HEK293 (cell line): ENCODE measurements around the gene SPDYE4.

Experiments used
- CTCF ChIA-PET: fragments of 350-600 bp; formaldehyde crosslinking; extraction: SDS; loops from one replicate; lab custom pipeline; 2021; ENCODE audit warnings: antibody characterized with exemption; lab: Yijun Ruan, JAX
- POLR2A ChIA-PET: fragments of 300-600 bp; formaldehyde crosslinking; extraction: SDS; loops from one replicate; lab custom pipeline; 2020; ENCODE audit warnings: antibody characterized with exemption, inconsistent platforms; lab: Yijun Ruan, JAX
- H3K27ac ChIP-seq: fragments of 200-500 bp; sonication (Bioruptor generic); 2 replicates; pipeline ENCODE4 v1.5.1; 2014; ENCODE audit warnings: low read depth, low read length, control low read depth, inconsistent platforms; ENCODE audit errors: extremely low read depth
- H3K36me3 ChIP-seq, 2 experiments: fragments of 200-500 bp in 1 of 2; sonication (Bioruptor generic) in 1 of 2; 1 replicate in 1 of 2; 2 replicates in 1 of 2; pipeline ENCODE4 v1.5.1; 2014 to 2017; ENCODE audit warnings: inconsistent platforms in 2 of 2, low read length in 2 of 2; ENCODE audit not compliant: control insufficient read depth in 2 of 2, insufficient read depth in 1 of 2
- H3K4me1 ChIP-seq: fragments of 200-500 bp; sonication (Bioruptor generic); 2 replicates; pipeline ENCODE4 v1.5.1; 2014; ENCODE audit warnings: mild to moderate bottlenecking, low read length, inconsistent platforms; ENCODE audit not compliant: control insufficient read depth, insufficient read depth
- H3K4me3 ChIP-seq: 2 replicates; pipeline ENCODE4 v1.5.1; 2011; ENCODE audit warnings: low read depth, mild to moderate bottlenecking, control low read depth, low read length, moderate library complexity
- H3K9me3 ChIP-seq: fragments of 200-500 bp; sonication (Bioruptor generic); 2 replicates; pipeline ENCODE4 v1.5.1; 2014; ENCODE audit warnings: low read depth, low read length, inconsistent platforms; ENCODE audit not compliant: control insufficient read depth, insufficient read depth
- GLI4 ChIP-seq: fragments of 450-650 bp; formaldehyde crosslinking; IDR thresholded peaks from 2 replicates; pipeline ENCODE4 v1.5.1; 2016; ENCODE audit warnings: missing biosample characterization, missing genetic modification characterization
- OSR2 ChIP-seq: fragments of 450-650 bp; formaldehyde crosslinking; IDR thresholded peaks from 2 replicates; pipeline ENCODE4 v1.5.1; 2016; ENCODE audit warnings: missing biosample characterization, missing genetic modification characterization
- PATZ1 ChIP-seq: fragments of 450-650 bp; formaldehyde crosslinking; IDR thresholded peaks from 2 replicates; pipeline ENCODE4 v1.5.1; 2016; ENCODE audit warnings: missing biosample characterization, missing genetic modification characterization
- ZBTB21 ChIP-seq: fragments of 450-650 bp; formaldehyde crosslinking; IDR thresholded peaks from 2 replicates; pipeline ENCODE4 v1.5.1; 2017; ENCODE audit warnings: missing biosample characterization, missing genetic modification characterization
- ZFP69B ChIP-seq: fragments of 450-650 bp; formaldehyde crosslinking; IDR thresholded peaks from 2 replicates; pipeline ENCODE4 v1.5.1; 2016; ENCODE audit warnings: missing biosample characterization, missing genetic modification characterization
- ZNF324 ChIP-seq: fragments of 450-650 bp; formaldehyde crosslinking; IDR thresholded peaks from 2 replicates; pipeline ENCODE4 v1.5.1; 2016; ENCODE audit warnings: missing biosample characterization, missing genetic modification characterization
- ZNF394 ChIP-seq: fragments of 450-650 bp; formaldehyde crosslinking; IDR thresholded peaks from 2 replicates; pipeline ENCODE4 v1.5.1; 2016; ENCODE audit warnings: missing biosample characterization, missing genetic modification characterization, mild to moderate bottlenecking, moderate library complexity, borderline replicate concordance
- ZNF48 ChIP-seq: fragments of 450-650 bp; formaldehyde crosslinking; IDR thresholded peaks from 2 replicates; pipeline ENCODE4 v1.5.1; 2016; ENCODE audit warnings: missing biosample characterization, missing genetic modification characterization
- ZNF513 ChIP-seq: fragments of 450-650 bp; IDR thresholded peaks from 2 replicates; pipeline ENCODE4 v1.5.1; 2018; ENCODE audit warnings: missing biosample characterization, missing genetic modification characterization
- ZNF658 ChIP-seq: fragments of 450-650 bp; formaldehyde crosslinking; IDR thresholded peaks from 2 replicates; pipeline ENCODE4; 2016; ENCODE audit warnings: missing biosample characterization, missing genetic modification characterization
- ZNF677 ChIP-seq: fragments of 450-650 bp; IDR thresholded peaks from 2 replicates; pipeline ENCODE4 v1.5.0; 2018; ENCODE audit warnings: missing biosample characterization, mild to moderate bottlenecking, missing genetic modification characterization, moderate library complexity
- ZNF692 ChIP-seq: fragments of 450-650 bp; formaldehyde crosslinking; IDR thresholded peaks from 2 replicates; pipeline ENCODE4 v1.5.1; 2016; ENCODE audit warnings: missing biosample characterization, missing genetic modification characterization
- ZNF785 ChIP-seq: fragments of 450-650 bp; formaldehyde crosslinking; IDR thresholded peaks from 2 replicates; pipeline ENCODE4 v1.5.1; 2016; ENCODE audit warnings: missing biosample characterization, missing genetic modification characterization
- ZNF837 ChIP-seq: fragments of 450-650 bp; formaldehyde crosslinking; IDR thresholded peaks from 2 replicates; pipeline ENCODE4 v1.5.1; 2016; ENCODE audit warnings: missing biosample characterization, missing genetic modification characterization
- ZXDB ChIP-seq: fragments of 450-650 bp; formaldehyde crosslinking; IDR thresholded peaks from 2 replicates; pipeline ENCODE4 v1.5.1; 2016; ENCODE audit warnings: missing biosample characterization, missing genetic modification characterization
- TF ChIP-seq, protein P1 (sequence below): fragments of 450-650 bp; formaldehyde crosslinking; IDR thresholded peaks from 2 replicates; pipeline ENCODE4 v1.5.1; 2016; ENCODE audit warnings: missing biosample characterization, missing genetic modification characterization, low read depth
- TF ChIP-seq, protein P2 (sequence below): fragments of 450-650 bp; formaldehyde crosslinking; IDR thresholded peaks from 2 replicates; pipeline ENCODE4 v1.5.1; 2016; ENCODE audit warnings: missing biosample characterization, missing genetic modification characterization

SPDYE4 gene

GRCh38 chr17:8736362-8736761, 22.0 kb downstream of the SPDYE4 start:
- Histone ChIP-seq H3K36me3 (no peaks in the 10 kb centered on the region), H3K9me3 (no peaks in the 10 kb centered on the region), H3K4me1 (no peaks in the 10 kb centered on the region), H3K27ac (no peak overlapping the region), H3K4me3 (no peak overlapping the region)
- ChIA-PET POLR2A (no interaction called here), CTCF (interaction anchor here (0.5 to 0.7 kb wide), 5 partner anchors 10 to 617 kb away, joined by 3 to 4 read pairs (median 3); no protein-coding TSS in a partner anchor)
- no peak for TF ChIP-seq GLI4 (tag by site-specific recombination)
- no peak for TF ChIP-seq ZNF692 (tag by site-specific recombination)
- TF ChIP-seq ZNF513 (tag by site-specific recombination), result no peak
- TF ChIP-seq, protein P1, sequence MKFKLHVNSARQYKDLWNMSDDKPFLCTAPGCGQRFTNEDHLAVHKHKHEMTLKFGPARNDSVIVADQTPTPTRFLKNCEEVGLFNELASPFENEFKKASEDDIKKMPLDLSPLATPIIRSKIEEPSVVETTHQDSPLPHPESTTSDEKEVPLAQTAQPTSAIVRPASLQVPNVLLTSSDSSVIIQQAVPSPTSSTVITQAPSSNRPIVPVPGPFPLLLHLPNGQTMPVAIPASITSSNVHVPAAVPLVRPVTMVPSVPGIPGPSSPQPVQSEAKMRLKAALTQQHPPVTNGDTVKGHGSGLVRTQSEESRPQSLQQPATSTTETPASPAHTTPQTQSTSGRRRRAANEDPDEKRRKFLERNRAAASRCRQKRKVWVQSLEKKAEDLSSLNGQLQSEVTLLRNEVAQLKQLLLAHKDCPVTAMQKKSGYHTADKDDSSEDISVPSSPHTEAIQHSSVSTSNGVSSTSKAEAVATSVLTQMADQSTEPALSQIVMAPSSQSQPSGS (tag by site-specific recombination), result no peak
- no peak for TF ChIP-seq ZNF324
- TF ChIP-seq ZNF48 (tag by site-specific recombination), result no peak
- TF ChIP-seq ZFP69B (tag by site-specific recombination), result no peak
- no peak for TF ChIP-seq ZNF837 (tag by site-specific recombination)
- no peak for TF ChIP-seq ZNF658
- no peak for TF ChIP-seq ZNF785 (tag by site-specific recombination)
- TF ChIP-seq OSR2 (tag by site-specific recombination), result no peak
- no peak for TF ChIP-seq ZNF677 (tag by site-specific recombination)
- no peak for TF ChIP-seq PATZ1 (tag by site-specific recombination)

- no peaks in the 10 kb centered on the region for H3K4me1 ChIP-seq
- H3K4me3 ChIP-seq, result no peak overlapping the region
- no peaks in the 10 kb centered on the region for H3K9me3 ChIP-seq
- no peak overlapping the region for H3K27ac ChIP-seq
- ChIA-PET POLR2A (no interaction called here), CTCF (interaction anchor here (0.7 kb wide), 1 partner anchor 72 kb away, joined by 3 read pairs; no protein-coding TSS in a partner anchor)
- TF ChIP-seq ZBTB21 (tag by site-specific recombination) (no peak), ZNF394 (tag by site-specific recombination) (no peak), ZXDB (tag by site-specific recombination) (no peak)
- TF ChIP-seq, protein P2, sequence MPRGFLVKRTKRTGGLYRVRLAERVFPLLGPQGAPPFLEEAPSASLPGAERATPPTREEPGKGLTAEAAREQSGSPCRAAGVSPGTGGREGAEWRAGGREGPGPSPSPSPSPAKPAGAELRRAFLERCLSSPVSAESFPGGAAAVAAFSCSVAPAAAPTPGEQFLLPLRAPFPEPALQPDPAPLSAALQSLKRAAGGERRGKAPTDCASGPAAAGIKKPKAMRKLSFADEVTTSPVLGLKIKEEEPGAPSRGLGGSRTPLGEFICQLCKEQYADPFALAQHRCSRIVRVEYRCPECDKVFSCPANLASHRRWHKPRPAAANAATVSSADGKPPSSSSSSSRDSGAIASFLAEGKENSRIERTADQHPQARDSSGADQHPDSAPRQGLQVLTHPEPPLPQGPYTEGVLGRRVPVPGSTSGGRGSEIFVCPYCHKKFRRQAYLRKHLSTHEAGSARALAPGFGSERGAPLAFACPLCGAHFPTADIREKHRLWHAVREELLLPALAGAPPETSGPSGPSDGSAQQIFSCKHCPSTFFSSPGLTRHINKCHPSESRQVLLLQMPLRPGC (tag by site-specific recombination), result no peak
- H3K36me3 ChIP-seq, result no peaks in the 10 kb centered on the region
Observed at GRCh38 chr17:8735336-8735939, 22.9 kb downstream of the SPDYE4 start.
